Vagina (tissue), 2 donors: ENCODE measurements around the gene SERPINA4. TPM values are rescaled to one million over a fixed set of nuclear protein-coding genes. Genes with fewer than 3 reads are reported as not detected.

Experiments used
- DNase-seq, 2 donors: peaks; one replicate each; pipeline ENCODE4 v3.0.0-alpha.2; 2017; ENCODE audit errors: extremely low spot score in 2 of 2
- H3K27ac ChIP-seq: fragments of 200-600 bp; sonication (generic); one replicate; pipeline ENCODE4 v1.5.1; 2019
- H3K27me3 ChIP-seq: fragments of 200-600 bp; sonication (generic); one replicate; pipeline ENCODE4 v1.5.1; 2019
- H3K36me3 ChIP-seq, 2 donors: fragments of 200-600 bp; sonication (generic); one replicate each; pipeline ENCODE4 v1.5.1; 2017 to 2019
- H3K4me1 ChIP-seq: fragments of 200-600 bp; sonication (generic); one replicate; pipeline ENCODE4 v1.5.1; 2019
- H3K4me3 ChIP-seq, 2 donors: fragments of 200-600 bp; sonication (generic); 1 replicate in 1 of 2; 2 replicates in 1 of 2; pipeline ENCODE4 v1.5.1; 2016 to 2019
- H3K9me3 ChIP-seq: fragments of 200-600 bp; sonication (generic); one replicate; pipeline ENCODE4 v1.5.1; 2019
- CTCF ChIP-seq, 3 experiments: fragments of 450-650 bp in 2 of 3; fragments of 200-600 bp in 1 of 3; sonication (generic) in 1 of 3; IDR thresholded peaks; one replicate each; pipeline ENCODE4 v1.5.1; 2017 to 2019; ENCODE audit warnings: antibody characterized with exemption in 3 of 3, mild to moderate bottlenecking in 2 of 3, moderate library complexity in 2 of 3
- POLR2A ChIP-seq, 2 donors: fragments of 450-650 bp; IDR thresholded peaks; one replicate each; pipeline ENCODE4 v1.6.1; 2017; ENCODE audit warnings: antibody characterized with exemption in 2 of 2, mild to moderate bottlenecking in 2 of 2, moderate library complexity in 2 of 2
- POLR2AphosphoS5 ChIP-seq, 2 donors: sonication (generic); formaldehyde crosslinking; IDR thresholded peaks; one replicate each; pipeline ENCODE4 v1.9.0; 2017; ENCODE audit warnings: antibody characterized with exemption in 2 of 2, mild to moderate bottlenecking in 2 of 2, low read depth in 1 of 2; ENCODE audit not compliant: insufficient read depth in 1 of 2
- intact Hi-C: fragments of 100-400 bp; cut with DNase I; formaldehyde crosslinking; loops from one replicate; pipeline ENCODE4 v1.15.1; 2023
- total RNA-seq: library from RNA; depleted of rRNA; stranded (reverse); fragments of >200 nt; gene quantifications from one replicate; pipeline ENCODE4 v1.2.3, GENCODE V29; 2016

SERPINA4 gene
- total RNA-seq, 1 donor from 2014 or later, result not detected

GRCh38 chr14:94583557-94583956 lies 22.3 kb downstream of the SERPINA4 start:
- Histone ChIP-seq H3K4me1 (peaks cover 14% of the 10 kb centered on the region), H3K9me3 (no peaks in the 10 kb centered on the region), H3K27me3 (no peaks in the 10 kb centered on the region), H3K27ac (no peak overlapping the region), H3K4me3 (no peak overlapping the region), H3K36me3 (no peaks in the 10 kb centered on the region)
- TF ChIP-seq POLR2A (IDR thresholded peaks at IDR 0.05) (no peak), CTCF (IDR thresholded peaks at IDR 0.05) (no peak), POLR2AphosphoS5 (IDR thresholded peaks at IDR 0.05; ENCODE audit: insufficient read depth in 1 of 2, low read depth in 1 of 2) (no peak)
- intact Hi-C loops, result no loop called here
- DNase-seq, result no peak

- peaks cover 14% of the 10 kb centered on the region for H3K4me1 ChIP-seq
- H3K4me3 ChIP-seq, result no peak overlapping the region
- H3K27ac ChIP-seq, result no peak overlapping the region
- H3K36me3 ChIP-seq, result no peaks in the 10 kb centered on the region
- intact Hi-C loops, result no loop called here
- DNase-seq, result no peak
- no peaks in the 10 kb centered on the region for H3K27me3 ChIP-seq
- TF ChIP-seq POLR2A (IDR thresholded peaks at IDR 0.05) (no peak), POLR2AphosphoS5 (IDR thresholded peaks at IDR 0.05; ENCODE audit: insufficient read depth in 1 of 2, low read depth in 1 of 2) (no peak), CTCF (IDR thresholded peaks at IDR 0.05) (no peak)
- no peaks in the 10 kb centered on the region for H3K9me3 ChIP-seq
These were observed 23.5 kb downstream of the SERPINA4 start for GRCh38 chr14:94584591-94585280.

GRCh38 chr14:94586635-94587034 lies 25.4 kb downstream of the SERPINA4 start:
- H3K9me3 ChIP-seq, result no peaks in the 10 kb centered on the region
- no peak for DNase-seq
- TF ChIP-seq POLR2AphosphoS5 (IDR thresholded peaks at IDR 0.05; ENCODE audit: insufficient read depth in 1 of 2, low read depth in 1 of 2), result no peak
- no peak for TF ChIP-seq POLR2A (IDR thresholded peaks at IDR 0.05)
- no peak for TF ChIP-seq CTCF (IDR thresholded peaks at IDR 0.05)
- no peak overlapping the region for H3K27ac ChIP-seq
- H3K4me1 ChIP-seq, result peaks cover 12% of the 10 kb centered on the region
- no peaks in the 10 kb centered on the region for H3K27me3 ChIP-seq
- intact Hi-C loops, result no loop called here
- no peak overlapping the region for H3K4me3 ChIP-seq
- no peaks in the 10 kb centered on the region for H3K36me3 ChIP-seq

- no peak overlapping the region for H3K4me3 ChIP-seq
- DNase-seq, result no peak
- H3K9me3 ChIP-seq, result no peaks in the 10 kb centered on the region
- intact Hi-C loops, result no loop called here
- TF ChIP-seq CTCF (IDR thresholded peaks at IDR 0.05) (no peak), POLR2A (IDR thresholded peaks at IDR 0.05) (no peak), POLR2AphosphoS5 (IDR thresholded peaks at IDR 0.05; ENCODE audit: insufficient read depth in 1 of 2, low read depth in 1 of 2) (no peak)
- no peaks in the 10 kb centered on the region for H3K36me3 ChIP-seq
- H3K27ac ChIP-seq, result no peak overlapping the region
- H3K27me3 ChIP-seq, result no peaks in the 10 kb centered on the region
- H3K4me1 ChIP-seq, result no peaks in the 10 kb centered on the region
These were observed 27.1 kb downstream of the SERPINA4 start for GRCh38 chr14:94588311-94588710.

- no peak for DNase-seq
- TF ChIP-seq CTCF (IDR thresholded peaks at IDR 0.05), result no peak
- Histone ChIP-seq H3K4me1 (no peaks in the 10 kb centered on the region), H3K4me3 (no peak overlapping the region), H3K36me3 (no peaks in the 10 kb centered on the region), H3K27ac (no peak overlapping the region), H3K9me3 (no peaks in the 10 kb centered on the region), H3K27me3 (no peaks in the 10 kb centered on the region)
- intact Hi-C loops, result no loop called here
These were observed 29.8 kb downstream of the SERPINA4 start for GRCh38 chr14:94591073-94591472.
